Vagina (tissue), 2 donors: ENCODE results near the gene EMILIN1.

Experiments
- CTCF ChIP-seq, 3 experiments: fragments of 450-650 bp in 2 of 3; fragments of 200-600 bp in 1 of 3; sonication (generic) in 1 of 3; IDR thresholded peaks; one replicate each; pipeline ENCODE4 v1.5.1; 2017 to 2019; ENCODE audit warnings: antibody characterized with exemption in 3 of 3, mild to moderate bottlenecking in 2 of 3, moderate library complexity in 2 of 3
- POLR2AphosphoS5 ChIP-seq, 2 donors: sonication (generic); formaldehyde crosslinking; IDR thresholded peaks; one replicate each; pipeline ENCODE4 v1.9.0; 2017; ENCODE audit warnings: antibody characterized with exemption in 2 of 2, mild to moderate bottlenecking in 2 of 2, low read depth in 1 of 2; ENCODE audit not compliant: insufficient read depth in 1 of 2

- no peak for TF ChIP-seq CTCF (IDR thresholded peaks at IDR 0.05)
- TF ChIP-seq POLR2AphosphoS5 (IDR thresholded peaks at IDR 0.05; ENCODE audit: insufficient read depth in 1 of 2, low read depth in 1 of 2): no peak
Observed at GRCh38 chr2:27117995-27118524, 39.6 kb downstream of the EMILIN1 start.
